GM18502 (cell line): Measurements from ENCODE around the gene NTM.
A peak's percentile ranks its signal among the peaks of the same experiment; 100 is the strongest.

Experiments used
- ATAC-seq: cut with Tn5 transposase; IDR thresholded peaks from one replicate; pipeline ENCODE4 v1.9.1; 2021; ENCODE audit warnings: mild to moderate bottlenecking; ENCODE audit not compliant: unreplicated experiment, poor library complexity

The NTM gene

GRCh38 chr11:131691181-131692041, 321.0 kb downstream of the NTM start:
- ATAC-seq, result peak; percentile 54

- no peak for ATAC-seq
These were observed 321.7 kb downstream of the NTM start for GRCh38 chr11:131692151-131692550.

GRCh38 chr11:131692961-131693360, 322.5 kb downstream of the NTM start:
- ATAC-seq, result no peak

DNA sequence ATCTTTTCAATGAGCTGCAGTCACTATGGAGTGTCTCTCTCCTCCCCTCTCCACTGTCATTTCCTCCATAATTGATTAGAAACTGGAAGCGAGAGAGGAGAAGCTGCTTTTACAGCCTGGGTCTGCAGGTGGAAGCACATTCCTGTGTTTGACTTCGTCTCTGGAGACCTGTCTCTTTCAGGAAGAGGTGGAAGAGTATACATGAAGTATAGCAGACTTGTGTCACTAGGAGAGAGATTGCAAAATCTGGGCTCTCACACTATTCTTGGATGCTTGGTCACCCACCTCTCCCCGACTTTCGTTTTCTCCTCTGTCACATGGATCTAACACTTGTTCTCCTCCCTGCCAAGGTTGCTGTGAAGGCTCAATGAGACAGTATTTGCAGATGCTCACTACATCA, 323.3 kb downstream of the NTM start:
- ATAC-seq, result no peak

- peak; percentile 83 for ATAC-seq
These were observed 324.4 kb downstream of the NTM start for GRCh38 chr11:131694526-131695424.

GRCh38 chr11:131695889-131696429, 325.5 kb downstream of the NTM start:
- ATAC-seq, result no peak

GRCh38 chr11:131696690-131697089, 326.3 kb downstream of the NTM start:
- ATAC-seq, result no peak

DNA sequence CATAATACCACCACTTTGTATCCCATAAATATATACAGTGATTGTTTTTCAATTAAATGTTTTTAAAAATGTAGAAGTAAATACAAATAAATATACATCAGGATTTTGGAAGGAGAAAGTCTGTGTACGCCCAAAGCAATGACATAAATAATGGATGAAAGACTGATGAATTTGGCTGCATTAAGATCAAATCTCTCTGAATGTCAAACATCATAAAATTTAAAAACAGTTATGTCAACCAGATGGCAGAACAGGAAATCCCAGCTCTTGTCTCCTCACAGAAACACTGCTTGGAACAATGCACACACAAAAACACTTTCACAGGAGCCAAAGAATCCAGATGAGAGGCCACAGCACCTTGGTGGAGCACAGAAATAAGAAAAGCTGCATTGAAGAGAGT, 332.9 kb downstream of the NTM start:
- no peak for ATAC-seq

GRCh38 chr11:131704682-131705081, 334.3 kb downstream of the NTM start:
- no peak for ATAC-seq

DNA sequence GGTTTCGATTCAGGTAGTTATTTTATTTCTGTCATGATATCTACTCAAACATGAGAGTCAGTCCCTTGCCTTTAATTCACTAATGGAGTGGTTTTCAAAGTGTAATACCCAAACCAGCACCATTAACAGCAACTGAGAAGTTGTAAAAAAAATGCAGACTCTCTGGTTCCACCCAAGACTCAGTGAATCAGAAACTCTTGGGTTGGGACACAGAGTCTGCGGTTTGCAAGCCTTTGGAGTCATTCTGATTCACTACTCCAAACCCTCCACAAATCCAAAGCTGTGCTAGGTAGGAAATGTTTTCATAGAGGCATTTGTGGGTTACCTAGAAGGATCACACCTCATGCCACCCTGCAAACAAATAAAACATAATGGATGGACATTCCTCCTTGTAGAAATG, 340.1 kb downstream of the NTM start:
- no peak for ATAC-seq

GRCh38 chr11:131712897-131713296, 342.5 kb downstream of the NTM start:
- ATAC-seq, result no peak

DNA sequence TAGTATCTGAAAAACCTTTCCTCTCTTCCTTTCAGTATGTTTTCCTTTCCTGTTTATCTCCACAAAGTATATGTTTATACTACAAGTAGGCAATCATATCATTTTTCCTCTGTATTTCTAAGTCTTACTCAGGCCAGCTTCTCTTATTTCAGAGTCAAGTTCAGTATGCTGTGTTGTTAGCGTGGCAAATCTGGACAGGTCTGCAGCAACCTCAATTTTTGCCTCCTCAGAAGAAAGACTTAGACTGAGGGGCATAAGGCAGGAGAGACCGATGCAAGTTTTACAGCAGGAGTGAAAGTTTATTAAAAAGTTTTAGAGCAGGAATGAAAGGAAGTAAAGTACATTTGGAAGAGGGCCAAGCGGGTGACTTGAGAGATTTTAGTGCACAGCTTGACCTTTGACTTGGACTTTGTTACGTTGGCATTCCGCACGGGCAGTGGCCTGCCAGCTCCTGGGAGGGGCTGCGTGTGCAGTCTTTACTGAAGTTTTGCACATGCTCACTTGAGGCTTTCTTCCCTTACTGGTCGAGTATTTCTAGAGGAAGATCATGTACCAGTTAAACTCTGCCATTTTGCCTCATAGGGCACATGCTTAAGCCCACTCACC, 343.2 kb downstream of the NTM start:
- no peak for ATAC-seq

DNA sequence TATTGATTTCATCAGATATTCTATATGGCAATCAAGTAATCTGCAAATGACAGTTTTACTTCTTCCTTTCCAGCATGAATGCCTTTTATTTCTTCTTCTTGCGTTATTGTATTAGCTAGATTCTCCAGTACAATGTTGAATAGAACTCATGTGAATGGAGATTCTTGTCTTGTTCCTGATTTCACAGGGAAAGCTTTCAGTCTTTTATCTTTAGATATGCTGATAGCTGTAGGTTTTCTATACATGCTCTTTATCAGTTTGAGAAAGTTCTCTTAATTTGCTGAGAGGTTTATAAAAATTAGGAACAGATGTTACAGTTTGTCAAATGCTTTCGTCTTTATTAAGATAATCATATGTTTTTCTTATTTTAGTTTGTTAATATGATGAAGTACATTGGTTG, 347.2 kb downstream of the NTM start:
- no peak for ATAC-seq

DNA sequence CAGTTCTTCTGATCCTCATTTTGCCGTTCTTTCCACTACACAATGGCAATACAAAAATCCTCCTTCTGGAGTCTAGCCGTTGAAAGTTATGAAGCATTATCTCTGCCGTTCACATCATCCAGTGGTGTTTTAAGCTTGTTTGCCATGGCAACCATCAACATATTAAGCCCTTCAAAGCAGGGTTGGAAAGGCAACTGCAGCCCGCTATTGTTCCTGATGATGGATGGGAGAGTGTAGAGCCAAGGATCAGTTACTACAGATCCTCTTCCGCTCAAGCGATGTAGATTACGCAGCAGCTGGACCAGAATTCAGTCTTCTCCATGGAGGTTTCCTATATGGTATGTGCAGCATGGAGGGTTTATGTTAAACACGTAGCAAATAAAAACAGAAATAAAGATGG, 352.7 kb downstream of the NTM start:
- ATAC-seq, result no peak

DNA sequence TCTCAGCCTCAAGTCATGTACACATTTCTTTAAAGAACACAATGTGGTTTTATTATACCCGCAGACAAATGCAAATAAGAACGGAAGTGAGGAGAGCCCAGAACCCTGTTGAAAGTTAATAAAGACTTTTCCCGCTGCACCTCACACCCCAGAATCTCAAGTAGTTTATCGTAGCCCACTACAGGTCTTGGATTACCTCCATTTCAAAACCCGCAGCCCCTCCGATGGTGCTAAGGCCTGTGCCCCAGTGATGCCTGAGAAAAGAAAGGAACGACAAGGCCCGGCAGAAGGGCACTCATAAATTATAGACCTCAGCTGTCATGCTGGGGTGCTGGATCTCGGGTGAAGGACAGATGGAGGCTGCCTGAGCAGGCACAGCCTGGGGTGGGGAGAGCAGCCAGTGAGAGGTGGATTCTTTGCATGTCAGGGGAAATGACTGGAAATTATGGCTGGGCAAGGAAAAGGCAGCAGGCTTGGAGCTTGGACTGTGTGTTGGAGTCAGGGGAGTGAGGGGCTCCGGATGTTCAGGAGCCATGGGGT, 354.1 kb downstream of the NTM start:
- ATAC-seq, result no peak

DNA sequence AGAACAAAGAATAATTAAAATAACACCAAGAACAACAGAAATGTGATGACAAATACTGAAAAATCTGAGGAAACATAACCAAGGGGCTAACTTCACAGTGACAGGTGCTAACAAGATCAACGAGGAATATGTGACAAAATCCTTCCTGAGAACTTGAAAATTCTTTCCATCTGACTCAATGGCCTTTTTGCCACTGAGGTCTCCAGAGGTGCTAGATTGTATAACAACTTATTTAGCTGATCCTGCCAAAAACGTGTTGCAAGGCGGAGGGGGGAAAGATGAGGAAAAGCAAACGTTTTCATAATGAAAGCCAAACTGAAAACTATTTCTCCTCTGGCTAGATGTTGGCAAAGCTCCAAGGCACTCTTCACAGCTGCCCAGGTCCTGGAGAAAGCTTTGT, 364.5 kb downstream of the NTM start:
- ATAC-seq, result no peak

DNA sequence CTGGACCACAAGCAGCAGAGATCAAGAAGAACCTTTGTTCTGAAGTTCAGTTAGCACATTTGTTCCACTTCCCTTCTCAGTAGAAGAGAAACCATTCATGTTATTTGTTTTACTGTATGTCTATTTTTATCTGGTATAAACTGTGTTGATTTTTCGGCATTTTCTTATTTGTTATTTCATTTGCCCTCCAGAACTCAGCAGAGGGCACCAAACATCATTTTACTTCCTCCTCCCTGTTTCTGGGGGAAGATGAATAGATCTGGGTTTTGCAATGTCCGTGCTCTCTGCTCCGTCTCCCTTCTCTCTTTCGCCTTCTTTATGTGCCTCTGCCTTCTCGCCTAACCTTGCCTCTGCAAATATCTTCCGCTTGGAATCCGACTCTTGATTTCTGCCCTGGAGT, 366.9 kb downstream of the NTM start:
- ATAC-seq, result no peak

DNA sequence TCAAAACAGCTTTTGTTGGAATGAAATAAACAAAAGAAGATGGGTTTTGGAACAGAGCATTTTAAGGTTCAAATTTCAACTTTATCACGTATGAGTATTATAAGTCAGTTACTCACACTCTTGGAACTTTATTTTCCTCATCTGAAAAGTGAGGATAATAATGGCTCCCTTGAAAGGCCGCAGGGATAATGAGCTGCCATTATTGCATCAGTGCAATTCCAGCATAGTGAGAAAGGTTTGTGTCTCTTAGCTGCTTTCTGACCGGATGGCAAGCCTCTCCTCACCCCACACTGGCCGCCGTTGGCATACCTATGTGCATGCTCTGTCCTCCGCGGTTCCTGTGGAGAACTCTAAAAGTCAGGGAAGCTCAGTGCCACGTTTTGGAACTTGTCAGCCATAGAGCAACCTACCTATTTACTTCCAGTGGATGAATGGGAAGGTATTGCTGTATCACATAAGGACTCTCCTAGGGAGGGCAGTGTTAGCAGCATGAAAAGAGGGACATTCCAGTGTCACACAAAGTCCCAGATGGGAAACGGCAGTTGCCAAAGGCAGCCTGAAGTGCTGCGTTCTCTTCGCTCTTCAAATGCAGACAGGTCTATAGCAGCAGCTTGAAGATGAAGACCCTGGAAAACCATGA, 368.9 kb downstream of the NTM start:
- no peak for ATAC-seq

- no peak for ATAC-seq
These were observed 374.4 kb downstream of the NTM start for GRCh38 chr11:131744847-131745246.

GRCh38 chr11:131745405-131745804, 375.0 kb downstream of the NTM start:
- ATAC-seq, result no peak
